Left cardiac atrium (tissue), 4 donors: Measurements from ENCODE around the gene ABCD3. TPM values are rescaled to one million over a fixed set of nuclear protein-coding genes. Genes with fewer than 3 reads are reported as not detected.

Experiments used
- ATAC-seq, 2 donors: fragments of 200-7000 bp; cut with Tn5 transposase; one replicate each; pipeline ENCODE4 v1.9.1; 2020; ENCODE audit warnings: mild to moderate bottlenecking in 2 of 2, moderate library complexity in 2 of 2
- DNase-seq: peaks from one replicate; pipeline ENCODE4 v3.0.0-alpha.2; 2020
- intact Hi-C, 2 donors: fragments of 100-400 bp; cut with DNase I; formaldehyde crosslinking; loops; one replicate each; pipeline versions ENCODE4 v1.14.1 to v1.15.1; 2022 to 2023
- total RNA-seq, 2 donors: library from RNA; stranded (reverse); fragmentation: NEBNext Ultra II Directional; extraction: Animal tissue kit (Norgen Biotek cat#: 25700); gene quantifications; one replicate each; pipeline ENCODE4 v1.2.1, GENCODE V29; 2021
- donor health status: DM: no; HTN: yes; CAD: no.
- donor health status: DM: no; HTN: yes; CAD: no; lungs with severe emphysema.
- donor health status: DM: yes; HTN: yes; CAD: no.
- donor health status: Dilated cardiomyopathy.

The ABCD3 gene
- total RNA-seq, 2 donors from 2014 or later, result 53.3 to 105 TPM

- intact Hi-C loops, result loop anchor here (5.0 to 10.0 kb wide), 3 partner anchors 59 to 116 kb away; no protein-coding TSS in a partner anchor
- no peak for ATAC-seq
- no peak for DNase-seq
Measured at GRCh38 chr1:94538243-94538827, 120.1 kb downstream of the ABCD3 start.

- intact Hi-C loops, result loop anchor here (5.0 to 10.0 kb wide), 3 partner anchors 58 to 115 kb away; no protein-coding TSS in a partner anchor
- peak; percentile 30 for DNase-seq
- ATAC-seq, result peak; percentile 11 to 40
Measured at GRCh38 chr1:94539496-94539895, 121.3 kb downstream of the ABCD3 start.

DNA sequence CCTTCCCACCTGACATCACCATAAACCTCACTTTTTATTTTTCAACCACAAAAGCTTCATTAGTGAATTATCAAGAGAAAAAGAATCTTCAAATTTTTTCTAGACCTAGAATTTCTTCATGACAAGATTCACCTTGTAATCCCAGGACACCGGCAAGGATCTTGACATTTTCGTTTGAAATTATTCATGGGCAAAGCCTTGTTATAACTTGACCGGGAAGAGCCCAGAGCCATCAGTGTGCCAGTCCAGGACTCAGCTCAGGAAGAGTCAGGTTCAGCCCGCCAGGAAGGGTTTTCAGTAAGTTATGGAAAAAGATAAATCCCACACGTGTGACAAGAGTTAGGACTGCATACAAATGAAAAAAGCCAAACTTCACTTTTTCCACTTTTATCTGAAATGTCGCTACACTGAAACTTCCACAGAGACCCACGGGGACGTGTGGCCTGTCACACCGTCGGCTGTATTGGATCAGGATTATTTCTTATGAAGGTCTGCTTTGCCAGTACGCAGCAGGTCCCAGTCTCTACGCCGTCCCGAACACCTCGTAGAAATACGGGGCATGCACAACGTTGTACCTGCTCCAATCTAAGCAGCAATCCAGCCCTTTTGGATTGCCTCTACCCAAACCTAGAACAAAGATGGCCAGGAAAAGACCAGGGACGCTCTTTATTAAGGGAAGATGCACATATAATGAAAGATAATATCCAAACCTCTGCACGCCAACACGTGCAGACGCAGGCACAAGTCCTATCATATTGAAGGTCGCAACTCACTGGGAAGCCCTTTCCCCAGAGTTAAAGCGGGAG, 122.5 kb downstream of the ABCD3 start:
- DNase-seq (no peak), ATAC-seq (no peak)
- intact Hi-C loops, result no loop called here

DNA sequence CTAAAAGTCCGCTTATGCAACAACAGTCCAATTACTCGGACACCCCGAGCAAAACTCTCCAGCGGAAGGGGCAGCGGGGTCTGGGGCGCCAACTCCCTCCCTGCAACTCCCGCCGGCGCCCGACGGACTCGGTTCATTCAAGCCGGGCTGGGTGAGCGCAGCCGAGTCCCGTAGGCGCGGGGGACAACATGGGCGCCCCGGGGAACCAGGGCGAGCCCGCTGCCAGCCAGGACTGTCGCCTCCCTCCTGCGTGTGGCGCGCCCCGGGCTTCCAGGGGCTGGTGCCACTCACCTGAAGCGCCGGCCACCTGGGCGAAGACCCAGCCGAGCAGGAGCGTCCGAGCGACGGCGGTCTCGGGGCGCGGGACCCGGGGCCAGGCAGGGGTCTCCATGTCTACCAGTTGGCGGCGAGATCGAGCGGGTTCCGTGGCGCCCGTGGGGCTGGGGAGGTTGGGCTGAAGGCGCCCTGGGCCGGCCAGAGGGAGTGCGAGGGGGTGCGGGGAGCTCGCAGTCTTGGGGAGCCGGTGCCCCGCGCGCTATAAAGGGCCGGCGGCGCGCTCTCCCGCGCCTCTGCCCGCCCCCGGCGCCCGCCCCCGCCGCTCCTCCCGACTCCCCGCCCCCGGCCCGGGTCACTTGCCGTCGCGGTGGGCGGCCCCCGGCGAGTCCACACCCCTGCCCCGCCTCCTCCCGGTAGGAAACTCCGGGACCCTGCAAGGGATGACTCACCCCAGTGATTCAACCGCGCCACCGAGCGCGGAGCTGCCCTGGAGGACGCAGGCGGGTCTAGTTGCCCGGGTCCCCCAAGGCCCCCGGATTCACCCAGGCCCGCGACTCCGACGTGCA, 123.3 kb downstream of the ABCD3 start, which contains the start of gene F3:
TSS of gene F3 (minus strand) at position 514 of the 842 bp plus-strand sequence. CDS start at position 391, 123 bp downstream.
- DNase-seq (peak; percentile 92), ATAC-seq (peak; percentile 92 to 95)
- intact Hi-C loops, result no loop called here

DNA sequence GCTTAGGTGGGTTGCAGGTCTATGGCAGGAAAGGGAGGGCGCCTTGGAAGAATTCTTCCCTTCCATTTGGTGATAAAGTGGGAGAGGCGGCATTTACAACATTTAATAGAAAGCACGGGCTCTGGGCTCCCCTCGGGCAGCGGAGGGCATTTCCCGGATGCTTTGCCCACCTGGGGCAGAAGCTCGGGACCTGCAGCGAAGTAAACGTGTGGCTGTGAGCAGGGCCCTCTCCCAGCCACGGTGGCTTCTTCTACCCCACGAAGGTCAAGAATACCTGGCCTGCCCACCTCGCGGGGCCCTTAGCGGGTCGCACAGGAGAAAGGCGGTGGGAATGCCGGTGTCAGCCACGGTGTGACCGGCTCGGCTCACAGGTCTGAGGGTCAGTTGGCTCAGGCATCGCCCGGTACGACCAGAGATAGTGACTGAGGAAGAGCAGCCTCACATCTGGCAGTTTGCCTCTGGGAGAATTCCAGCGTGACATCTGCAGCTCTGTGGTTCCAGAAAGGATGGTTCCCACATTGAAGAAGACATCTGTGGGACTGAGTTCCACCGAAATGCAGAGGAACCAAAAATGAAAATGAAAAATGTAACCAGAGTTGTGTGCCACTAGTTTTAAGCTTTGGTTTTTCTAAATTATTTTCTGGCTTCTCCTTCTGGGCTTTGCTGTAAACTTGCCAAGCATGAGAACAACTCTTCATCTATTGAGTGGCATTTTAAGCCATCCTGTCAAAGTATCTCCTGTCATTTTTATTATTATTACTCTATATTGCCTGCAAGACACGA, 124.1 kb downstream of the ABCD3 start:
- intact Hi-C loops, result no loop called here
- peak; percentile 48 for DNase-seq

GRCh38 chr1:94543001-94543400, 124.8 kb downstream of the ABCD3 start:
- no peak for ATAC-seq
- intact Hi-C loops, result no loop called here
- DNase-seq, result no peak

More for the DNA sequence above, 124.1 kb downstream of the ABCD3 start:
- ATAC-seq, result peak; percentile 34 to 37

DNA sequence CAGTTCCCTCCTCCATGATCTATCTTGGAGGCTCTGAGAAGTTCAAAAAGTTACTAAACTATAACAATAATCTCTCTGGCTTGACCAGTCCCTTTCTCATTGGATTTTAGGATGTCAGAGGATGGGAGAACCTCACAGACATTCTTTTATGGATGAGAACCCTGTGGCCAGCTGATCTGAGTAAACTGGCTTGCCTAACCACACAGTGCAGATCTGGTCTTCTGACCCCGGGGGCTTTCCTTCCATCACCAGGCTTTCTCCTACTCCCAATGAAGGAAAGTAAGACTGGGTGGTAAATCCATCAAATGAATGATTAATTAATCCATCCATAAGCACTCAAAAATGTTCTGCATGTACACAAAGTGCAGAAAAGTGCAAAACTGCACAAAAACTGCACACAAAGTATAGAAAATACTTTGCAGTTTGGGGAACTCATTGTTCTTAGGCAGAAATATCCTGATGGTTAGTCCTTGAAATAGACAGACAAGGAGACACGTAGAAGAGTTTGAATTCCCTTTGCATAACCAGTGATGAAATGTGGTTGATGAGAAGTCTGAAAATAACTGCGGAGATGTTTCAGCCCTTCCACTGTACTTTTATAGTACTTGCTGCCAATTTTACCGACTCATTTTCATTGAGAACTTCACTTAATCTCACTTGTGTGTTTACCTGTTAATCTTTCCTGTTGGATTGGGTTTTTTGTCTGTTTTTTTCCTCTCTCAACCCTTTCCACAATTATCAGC, 125.9 kb downstream of the ABCD3 start:
- peak in 1 of 2 donors; percentile 23 for ATAC-seq
- DNase-seq, result no peak
- intact Hi-C loops, result no loop called here

- DNase-seq, result no peak
- peak in 1 of 2 donors; percentile 17 for ATAC-seq
- intact Hi-C loops, result no loop called here
Measured at GRCh38 chr1:94544706-94545490, 126.7 kb downstream of the ABCD3 start.

GRCh38 chr1:94549706-94550105, 131.5 kb downstream of the ABCD3 start:
- no peak for ATAC-seq
- intact Hi-C loops, result no loop called here
- DNase-seq, result no peak

DNA sequence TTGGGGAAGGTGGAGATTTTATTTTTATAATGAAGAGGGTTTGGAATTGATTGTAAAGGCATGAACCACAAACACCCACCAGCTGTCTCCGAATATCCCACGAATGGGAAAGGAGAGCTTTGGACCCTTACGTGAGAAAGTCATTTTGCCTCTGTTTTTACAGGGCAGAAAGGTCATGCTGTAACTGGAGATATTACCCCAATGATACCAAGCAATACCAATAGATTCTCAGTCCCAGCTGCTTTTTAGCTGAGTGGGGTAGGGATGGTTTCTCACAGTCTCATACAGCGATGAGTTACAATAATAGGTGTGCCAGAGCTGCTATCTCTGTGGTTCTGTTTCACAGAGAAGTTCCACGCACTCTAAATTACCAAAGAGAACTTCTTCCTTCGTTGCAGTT, 132.2 kb downstream of the ABCD3 start:
- DNase-seq (no peak), ATAC-seq (no peak)
- intact Hi-C loops, result no loop called here

GRCh38 chr1:94550800-94551241, 132.6 kb downstream of the ABCD3 start:
- ATAC-seq (no peak), DNase-seq (no peak)
- intact Hi-C loops, result no loop called here

GRCh38 chr1:94551449-94551848, 133.3 kb downstream of the ABCD3 start:
- no peak for ATAC-seq

GRCh38 chr1:94552071-94552586, 133.9 kb downstream of the ABCD3 start:
- intact Hi-C loops, result no loop called here
- peak; percentile 79 to 85 for ATAC-seq
- DNase-seq, result peak; percentile 32

More at GRCh38 chr1:94551449-94551848, 133.3 kb downstream of the ABCD3 start:
- intact Hi-C loops, result no loop called here
- no peak for DNase-seq

DNA sequence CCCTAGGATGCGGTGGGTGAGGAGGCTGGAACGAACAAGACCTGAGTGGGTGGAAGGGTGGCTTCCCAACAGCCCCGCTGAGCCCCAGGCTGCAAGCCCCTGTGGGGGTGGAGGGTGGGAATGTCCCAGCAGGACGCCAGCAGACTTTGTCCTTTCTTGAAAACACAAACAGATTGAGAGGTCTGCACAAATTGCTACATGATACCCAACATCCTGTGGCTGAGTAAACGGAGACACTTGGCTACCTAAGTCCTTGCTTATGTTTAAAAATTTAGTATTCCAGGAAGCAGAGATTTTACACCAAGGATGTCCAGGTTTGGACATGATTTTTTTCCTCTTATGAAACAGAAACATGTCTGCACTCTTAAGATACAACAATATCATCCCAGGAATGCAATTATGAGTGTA, 135.1 kb downstream of the ABCD3 start:
- DNase-seq (no peak), ATAC-seq (no peak)
- intact Hi-C loops, result no loop called here

GRCh38 chr1:94553931-94554330, 135.7 kb downstream of the ABCD3 start:
- intact Hi-C loops, result no loop called here
- DNase-seq (no peak), ATAC-seq (no peak)

DNA sequence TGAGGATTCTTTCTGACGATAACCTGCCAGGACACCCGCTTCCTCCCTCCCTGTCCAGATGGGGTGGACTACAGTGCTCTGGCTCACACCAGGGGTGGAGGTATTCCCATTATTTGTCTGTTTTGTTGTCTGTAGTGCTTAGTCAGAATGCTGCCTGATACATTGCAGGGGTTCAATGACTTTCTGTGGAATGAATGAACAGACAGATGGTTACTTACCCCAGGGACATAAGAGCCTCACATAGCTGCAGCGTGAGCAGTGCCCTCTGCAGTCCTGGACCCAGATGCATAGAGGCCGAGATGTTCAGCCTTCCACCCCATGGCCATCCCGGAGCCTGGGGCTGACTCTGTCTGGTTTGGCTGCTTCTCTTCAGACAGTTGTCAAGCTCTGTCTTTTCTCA, 136.4 kb downstream of the ABCD3 start:
- no peak for ATAC-seq
- DNase-seq, result no peak
- intact Hi-C loops, result no loop called here

DNA sequence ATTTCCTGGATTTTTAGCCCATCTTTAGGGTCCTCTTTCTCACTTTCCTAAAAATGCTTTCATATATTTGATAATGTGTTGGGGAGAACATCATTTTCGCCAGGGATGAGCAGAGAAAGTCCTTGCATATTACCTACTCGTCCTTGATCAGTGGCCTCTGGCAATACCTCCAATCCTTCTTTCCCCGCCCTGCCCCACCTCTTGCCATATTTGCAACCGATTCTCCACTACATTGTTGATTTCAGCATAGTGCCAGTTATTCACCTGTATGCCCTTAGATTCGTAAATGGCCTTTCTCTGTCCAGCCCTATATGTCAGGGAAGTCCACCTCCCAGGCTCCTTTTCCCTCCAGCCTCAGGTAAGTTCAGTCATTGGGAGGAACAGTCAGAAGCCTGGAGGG, 136.9 kb downstream of the ABCD3 start:
- intact Hi-C loops, result no loop called here
- ATAC-seq (no peak), DNase-seq (no peak)
